ENCODE measurements around the gene PACS1.

PACS1 gene

DNA sequence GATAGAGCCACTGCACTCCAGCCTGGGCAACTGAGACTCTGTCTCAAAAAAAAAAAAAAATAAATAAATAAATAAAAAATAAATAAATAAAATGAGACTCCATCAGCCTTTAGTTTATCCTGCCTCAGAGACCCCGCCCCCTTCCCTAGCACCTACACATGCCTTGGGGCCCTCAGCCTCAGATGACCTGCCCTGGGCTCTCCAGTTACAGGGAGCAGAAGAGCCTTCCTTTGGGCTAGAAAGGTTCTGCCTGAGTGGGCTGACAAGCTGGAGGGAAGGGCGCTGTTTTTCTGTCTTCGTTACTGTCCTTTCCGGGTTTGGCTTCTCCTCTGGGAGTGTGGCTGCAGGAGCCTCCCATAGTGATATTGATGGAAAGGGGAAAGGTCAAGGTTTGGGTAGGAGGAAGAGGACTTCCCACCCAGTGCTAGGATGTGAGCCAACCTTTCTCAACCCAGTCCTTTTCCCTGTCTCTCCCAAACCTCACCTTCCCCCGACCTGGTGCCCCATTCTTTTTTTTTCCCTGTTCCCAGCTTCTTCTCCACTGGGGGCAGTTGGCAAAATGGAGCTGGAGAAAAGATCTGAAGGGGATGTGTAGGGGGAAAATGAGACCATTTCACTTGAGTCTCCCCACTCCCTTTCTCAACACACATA lies 19.4 kb upstream of the PACS1 start:
- no peak for DNase-seq (ENCODE audit: low spot score)

DNA sequence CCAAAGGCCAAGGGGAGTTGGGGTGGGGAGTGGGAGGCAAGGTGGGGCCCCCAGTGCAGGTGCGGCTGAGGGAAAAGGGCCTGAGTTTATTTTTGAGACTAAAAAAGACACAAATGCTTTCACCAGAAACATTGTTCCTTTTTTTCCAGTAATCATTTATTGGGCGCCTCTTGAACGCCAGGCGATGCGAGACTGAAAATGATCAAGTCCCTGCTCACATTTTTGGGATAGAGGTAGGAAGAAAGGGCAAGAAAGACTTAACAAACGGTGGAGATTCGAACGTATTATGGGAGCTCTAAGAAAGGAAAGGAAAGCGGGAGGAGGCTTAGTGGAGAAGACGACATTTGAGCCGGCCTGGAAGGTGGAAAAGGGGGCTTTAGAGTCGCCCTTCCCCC lies 18.7 kb upstream of the PACS1 start:
- no peak for DNase-seq (ENCODE audit: low spot score)

DNA sequence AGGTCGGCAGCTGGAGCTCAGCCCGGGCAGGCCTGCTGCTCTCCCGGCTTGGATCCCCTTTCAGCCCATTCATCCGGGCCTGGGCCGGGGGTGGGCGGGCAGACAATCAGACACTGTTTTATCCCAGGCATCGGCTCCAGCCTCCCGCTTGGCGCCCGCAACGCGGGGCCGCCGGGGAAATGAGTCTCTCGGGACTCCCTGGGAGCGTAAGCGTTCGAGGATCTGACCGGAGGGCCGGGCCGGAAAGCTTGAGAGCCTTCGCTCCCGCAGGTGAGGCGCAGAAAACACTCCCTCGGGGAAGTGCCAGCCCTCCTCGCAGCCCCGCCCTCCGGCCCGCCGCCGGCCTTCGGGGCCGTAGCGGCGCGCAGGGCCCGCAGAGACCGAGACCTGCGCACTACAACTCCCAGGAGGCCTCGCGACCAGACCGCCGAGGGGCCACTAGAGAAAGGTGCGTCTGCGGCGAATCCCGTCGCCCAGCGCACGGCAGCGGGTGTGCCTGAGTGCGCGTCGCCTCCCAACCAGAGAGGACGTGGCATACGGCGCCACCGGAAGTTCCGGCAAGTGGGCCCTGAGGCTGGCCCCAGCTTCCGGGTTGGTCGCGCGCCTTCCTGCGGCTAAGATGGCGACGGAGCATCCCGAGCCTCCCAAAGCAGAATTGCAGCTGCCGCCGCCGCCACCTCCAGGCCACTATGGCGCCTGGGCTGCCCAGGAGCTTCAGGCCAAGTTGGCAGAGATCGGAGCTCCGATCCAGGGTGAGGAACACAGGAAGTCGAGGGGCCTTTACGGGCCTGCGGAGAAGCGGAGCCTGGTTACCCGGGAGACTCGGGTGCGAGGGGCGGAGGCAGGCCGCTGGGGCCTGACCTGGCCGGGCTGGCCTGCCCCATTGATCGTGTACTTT lies 18.1 kb upstream of the PACS1 start, which contains the start of gene SF3B2:
TSS of gene SF3B2 (plus strand) at position 599 of the 898 bp plus-strand sequence. CDS start at position 620, 21 bp downstream.
- peak; percentile 97 for DNase-seq (ENCODE audit: low spot score)

DNA sequence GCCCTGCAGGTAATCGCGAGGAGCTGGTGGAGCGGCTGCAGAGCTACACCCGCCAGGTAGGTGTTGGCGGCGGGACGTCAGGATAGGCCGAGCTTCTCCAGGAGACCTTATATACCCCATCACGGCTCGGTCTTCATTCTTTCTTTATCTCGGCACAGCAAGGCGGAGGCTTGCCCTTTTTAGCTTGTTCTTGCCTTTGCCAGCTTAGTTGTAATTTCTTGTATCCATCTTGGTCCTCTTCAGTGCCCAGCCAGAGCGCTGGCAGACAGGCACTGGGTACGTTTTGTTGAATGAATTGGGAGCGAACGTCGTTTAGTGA lies 17.4 kb upstream of the PACS1 start:
- no peak for DNase-seq (ENCODE audit: low spot score)

DNA sequence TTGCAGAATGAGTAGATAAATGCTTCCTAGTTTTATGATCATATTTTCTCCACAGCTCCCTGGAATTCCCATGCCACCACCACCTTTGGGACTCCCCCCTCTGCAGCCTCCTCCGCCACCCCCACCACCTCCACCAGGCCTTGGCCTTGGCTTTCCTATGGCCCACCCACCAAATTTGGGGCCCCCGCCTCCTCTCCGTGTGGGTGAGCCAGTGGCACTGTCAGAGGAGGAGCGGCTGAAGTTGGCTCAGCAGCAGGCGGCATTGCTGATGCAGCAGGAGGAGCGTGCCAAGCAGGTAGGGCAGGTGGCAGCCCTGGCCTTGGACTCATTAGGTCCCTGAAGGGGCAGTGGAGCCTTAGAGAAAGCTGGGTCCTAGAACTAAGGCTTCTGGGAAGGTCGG lies 15.1 kb upstream of the PACS1 start:
- no peak for DNase-seq (ENCODE audit: low spot score)

DNA sequence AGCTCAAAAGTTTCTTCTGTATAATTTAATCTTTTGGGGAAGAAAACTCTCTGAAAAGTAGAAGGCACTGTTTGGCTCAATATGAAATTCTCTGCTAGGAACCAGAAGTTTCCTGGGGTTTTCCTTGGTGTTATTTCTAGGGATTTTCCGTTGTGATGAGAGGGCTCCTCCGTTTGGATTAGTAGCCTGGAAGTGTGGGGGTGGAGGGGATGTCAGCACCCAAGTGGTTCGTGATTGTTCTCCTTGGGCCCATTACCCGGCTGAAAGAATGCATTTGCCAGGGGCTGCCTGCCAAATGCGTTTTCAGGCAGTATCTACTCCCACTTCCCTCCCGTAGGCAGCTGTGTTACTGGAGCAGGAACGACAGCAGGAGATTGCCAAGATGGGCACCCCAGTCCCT lies 13.6 kb upstream of the PACS1 start:
- DNase-seq (ENCODE audit: low spot score) = no peak

DNA sequence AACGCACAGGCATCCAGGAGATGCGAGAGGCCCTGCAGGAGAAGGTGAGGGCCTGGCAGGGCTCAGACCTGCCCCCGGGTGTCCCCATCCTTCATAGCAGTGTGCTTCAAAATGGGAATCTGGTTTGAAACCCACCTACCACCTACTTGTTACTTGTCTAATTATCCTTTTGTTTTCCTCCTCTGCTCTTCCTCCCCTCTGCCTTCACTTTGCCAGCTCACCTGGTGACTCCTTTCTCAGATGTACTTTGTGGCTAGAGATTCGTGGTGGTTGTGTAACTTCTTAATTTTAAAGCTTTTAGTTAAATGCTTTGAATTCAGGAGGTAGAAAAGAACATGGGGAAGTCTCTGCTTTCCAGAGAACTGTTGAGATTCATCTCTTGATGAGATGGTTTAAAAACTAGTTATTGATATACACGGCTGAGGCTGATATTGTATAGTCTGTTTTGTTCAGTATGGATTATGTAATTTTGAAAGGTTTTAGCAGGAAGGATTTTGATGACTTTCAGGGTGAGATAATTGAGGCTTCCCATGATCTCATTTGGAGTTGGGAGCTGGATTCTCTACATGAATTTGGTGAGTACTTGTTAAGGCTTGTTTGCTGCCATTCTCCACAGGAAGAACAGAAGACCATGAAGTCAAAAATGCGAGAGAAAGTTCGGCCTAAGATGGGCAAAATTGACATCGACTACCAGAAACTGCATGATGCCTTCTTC lies 9.9 kb upstream of the PACS1 start:
- no peak for DNase-seq (ENCODE audit: low spot score)

DNA sequence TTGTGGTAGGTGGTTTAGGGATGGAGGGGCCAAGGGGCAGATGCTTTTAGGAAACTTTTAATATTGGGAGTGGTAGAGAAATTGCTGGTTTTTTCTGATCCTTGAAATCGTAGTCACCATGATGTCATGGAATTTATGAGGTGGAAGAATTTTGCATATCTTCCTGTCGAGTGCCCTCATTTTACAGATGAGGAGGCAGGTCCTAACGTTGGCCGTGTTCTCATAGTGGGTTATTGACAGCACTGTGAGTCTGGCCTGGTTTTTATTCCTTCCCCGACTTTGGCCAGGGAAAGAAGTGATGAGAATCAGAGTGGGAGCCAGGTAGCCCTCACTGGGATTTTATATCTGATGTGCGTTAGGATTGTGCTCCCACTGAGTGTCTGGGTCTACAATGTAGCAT lies 8.8 kb upstream of the PACS1 start:
- DNase-seq (ENCODE audit: low spot score) = no peak

DNA sequence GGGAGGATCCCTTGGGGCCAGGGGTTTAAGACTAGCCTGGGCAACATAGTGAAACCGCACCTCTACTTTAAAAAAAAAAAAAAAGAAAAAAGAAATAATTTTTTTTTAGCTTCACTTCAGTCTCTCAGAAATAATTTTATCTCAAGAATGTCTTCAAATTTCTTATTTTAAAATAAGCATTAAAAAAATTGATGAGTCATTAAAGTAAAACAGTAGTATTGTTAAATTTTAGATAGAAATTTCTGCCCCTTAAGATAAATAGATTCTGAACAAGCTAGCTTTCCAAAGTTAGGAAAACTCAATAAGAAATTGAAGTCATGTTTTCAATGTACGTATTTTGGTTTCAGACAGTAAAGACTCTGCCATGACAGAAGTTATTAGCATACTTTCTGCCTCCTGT lies 7.7 kb upstream of the PACS1 start:
- no peak for DNase-seq (ENCODE audit: low spot score)

DNA sequence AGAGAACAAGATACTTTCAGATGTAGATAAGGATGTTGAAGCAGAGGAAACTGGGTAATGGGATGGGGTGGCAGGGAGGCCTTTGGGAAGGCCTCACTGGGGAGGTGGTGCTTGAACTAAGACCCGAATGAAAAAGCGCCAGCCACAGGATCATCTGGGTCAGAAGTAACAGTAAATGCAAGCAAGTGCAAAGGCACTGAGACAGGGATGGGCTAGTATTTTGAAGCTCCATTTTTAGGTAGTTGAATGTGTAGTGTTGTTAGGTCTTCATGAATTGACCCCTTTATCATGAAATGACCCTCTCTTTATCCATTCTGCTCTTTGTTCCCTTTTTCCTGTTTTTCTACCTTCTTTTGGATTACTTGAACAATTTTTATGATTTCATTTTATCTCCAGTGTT lies 6.2 kb upstream of the PACS1 start:
- no peak for DNase-seq (ENCODE audit: low spot score)

DNA sequence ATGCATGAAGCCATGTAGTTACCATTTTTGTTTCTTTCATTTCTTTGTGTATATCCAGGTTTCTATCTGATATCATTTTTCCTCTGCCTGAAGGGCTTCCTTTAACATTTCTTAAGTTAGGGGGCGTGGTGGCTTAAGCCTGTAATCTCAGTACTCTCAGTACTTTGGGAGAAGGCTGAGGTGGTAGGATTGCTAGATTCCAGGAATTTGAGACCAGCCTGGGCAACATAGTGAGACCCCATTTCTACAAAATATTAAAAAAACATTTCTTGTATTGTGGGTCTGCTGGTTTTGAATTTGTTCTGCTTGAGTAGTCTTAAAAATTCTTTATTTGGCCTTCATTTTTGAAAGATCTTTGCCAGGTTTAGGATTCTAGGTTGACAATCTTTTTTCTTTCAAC lies 5.5 kb upstream of the PACS1 start:
- no peak for DNase-seq (ENCODE audit: low spot score)

DNA sequence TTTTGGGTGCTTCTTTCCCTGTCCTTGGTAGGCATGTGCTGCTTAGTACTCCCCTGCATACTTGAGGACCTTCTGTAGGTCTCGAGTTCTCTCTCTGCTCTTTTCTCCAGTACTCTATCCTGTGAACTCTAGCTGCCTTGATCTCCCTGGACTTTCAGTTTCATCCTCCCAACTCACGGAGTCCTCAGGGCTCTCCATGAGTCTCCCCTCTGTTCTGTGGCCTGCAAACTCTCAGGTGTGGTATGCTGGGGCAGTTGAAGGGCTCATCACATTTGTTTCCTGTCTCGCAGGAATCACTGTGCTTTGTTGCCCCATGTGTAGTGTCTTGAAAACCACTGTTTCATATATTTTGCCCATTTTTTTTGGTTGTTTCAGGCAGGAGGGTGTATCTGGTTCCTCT lies 3.3 kb upstream of the PACS1 start:
- no peak for DNase-seq (ENCODE audit: low spot score)

DNA sequence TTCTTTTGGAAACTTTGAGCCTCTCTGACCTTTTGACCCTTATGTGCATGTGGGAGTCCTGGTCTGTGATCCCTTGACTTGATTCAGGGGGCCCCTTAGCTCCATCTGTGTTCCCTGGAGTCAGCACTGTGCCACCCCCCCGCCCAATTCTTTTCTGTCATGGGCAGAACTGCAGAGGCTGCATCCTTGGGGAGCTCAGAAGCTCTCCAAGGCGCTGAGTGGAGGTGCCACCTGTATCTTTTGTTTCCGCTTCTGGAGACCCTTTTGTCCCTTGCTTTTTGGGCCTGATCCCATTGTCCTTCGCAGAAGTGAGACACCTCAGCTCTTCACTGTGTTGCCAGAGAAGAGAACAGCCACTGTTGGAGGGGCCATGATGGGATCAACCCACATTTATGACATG lies 2.4 kb upstream of the PACS1 start:
- DNase-seq (ENCODE audit: low spot score) = no peak

DNA sequence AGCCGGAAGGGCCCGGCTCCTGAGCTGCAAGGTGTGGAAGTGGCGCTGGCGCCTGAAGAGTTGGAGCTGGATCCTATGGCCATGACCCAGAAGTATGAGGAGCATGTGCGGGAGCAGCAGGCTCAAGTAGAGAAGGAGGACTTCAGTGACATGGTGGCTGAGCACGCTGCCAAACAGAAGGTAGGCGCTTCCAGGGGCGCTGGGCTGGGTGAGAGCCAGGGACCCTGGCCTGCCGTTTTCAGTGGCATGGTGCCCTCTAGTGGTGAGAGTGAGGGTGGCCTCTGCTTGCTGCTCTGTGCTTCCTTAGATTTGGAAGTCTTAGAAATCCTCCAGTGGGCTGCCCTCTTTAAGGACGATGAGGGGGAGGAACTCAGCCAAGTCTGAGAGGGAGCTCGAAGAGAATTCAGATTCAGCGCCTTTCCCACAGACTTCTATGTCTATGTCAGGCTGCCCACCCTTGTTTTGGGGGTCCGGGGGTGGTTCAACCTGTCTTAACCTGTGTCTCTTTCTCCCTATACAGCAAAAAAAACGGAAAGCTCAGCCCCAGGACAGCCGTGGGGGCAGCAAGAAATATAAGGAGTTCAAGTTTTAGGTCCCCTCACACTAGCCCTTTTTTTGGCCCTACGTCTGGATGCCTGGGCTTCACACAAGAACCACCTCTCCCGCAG lies 1.8 kb upstream of the PACS1 start:
- DNase-seq (ENCODE audit: low spot score) = peak; percentile 78

DNA sequence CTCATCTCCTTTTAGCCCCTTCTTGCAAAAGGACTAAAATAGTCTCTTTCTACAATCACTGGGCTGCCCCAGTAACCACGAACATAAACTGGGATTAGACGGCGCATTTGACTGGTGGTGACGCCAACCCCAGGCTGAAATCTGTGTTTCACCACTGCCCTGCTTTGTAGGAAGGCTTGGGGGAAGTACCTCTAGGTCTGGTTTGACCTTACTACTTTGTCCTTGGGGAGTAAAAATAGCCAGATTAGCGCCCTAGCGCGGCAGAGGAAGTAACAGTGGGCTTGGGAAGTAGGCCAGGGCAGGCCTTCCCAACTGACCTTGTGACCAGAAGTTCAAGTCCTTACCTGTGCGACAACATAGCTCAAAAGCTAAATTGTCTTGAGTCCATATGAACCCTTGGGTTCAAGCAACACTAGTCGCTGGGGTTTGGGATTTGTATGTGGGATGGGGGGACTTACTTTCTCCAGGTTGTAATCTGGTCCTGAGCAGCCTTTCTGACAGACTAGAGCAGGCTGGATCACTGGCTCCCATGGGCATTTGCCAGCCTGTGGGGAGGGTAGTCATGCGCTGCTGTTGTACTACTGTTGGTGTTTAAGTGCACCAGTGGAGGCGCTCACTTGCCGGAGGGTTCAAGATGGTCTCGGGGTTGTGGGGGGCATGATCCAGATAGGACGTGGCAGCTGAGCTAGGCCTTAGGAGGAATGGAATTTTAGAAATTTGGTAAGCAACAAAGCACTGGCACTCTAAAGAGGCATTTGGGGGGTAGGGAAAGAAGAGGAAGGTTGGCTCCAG lies 953 bp upstream of the PACS1 start:
- no peak for DNase-seq (ENCODE audit: low spot score)

DNA sequence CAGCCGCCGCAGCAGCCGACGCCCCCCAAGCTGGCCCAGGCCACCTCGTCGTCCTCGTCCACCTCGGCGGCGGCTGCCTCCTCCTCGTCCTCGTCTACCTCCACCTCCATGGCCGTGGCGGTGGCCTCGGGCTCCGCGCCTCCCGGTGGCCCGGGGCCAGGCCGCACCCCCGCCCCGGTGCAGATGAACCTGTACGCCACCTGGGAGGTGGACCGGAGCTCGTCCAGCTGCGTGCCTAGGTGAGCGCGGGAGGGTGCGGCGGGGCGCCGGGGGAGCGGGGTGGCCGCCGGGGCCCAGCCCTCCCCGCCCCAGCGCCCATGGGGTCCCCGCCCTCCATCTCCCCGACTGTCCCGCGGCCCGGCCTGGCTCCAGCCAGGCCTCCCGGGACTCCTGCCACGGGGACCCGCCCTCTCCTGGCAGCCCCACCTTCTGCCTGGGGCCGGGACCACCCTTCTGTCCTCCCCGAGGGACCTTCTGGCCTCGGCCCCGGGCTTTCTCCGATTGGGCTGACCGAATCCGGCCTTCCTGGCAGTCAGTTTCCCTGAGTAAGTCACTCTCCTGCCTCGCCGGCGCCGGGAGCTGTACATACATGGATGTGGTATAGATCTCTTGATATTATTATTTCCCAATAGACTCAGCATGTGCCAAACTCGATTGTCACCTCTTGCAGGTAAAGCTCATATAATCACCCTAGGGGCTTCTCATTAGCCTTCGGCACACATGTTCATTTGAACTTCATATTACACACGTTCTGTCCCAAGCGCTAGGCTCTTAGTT lies 720 bp downstream of the PACS1 start:
- DNase-seq (ENCODE audit: low spot score) = no peak

DNA sequence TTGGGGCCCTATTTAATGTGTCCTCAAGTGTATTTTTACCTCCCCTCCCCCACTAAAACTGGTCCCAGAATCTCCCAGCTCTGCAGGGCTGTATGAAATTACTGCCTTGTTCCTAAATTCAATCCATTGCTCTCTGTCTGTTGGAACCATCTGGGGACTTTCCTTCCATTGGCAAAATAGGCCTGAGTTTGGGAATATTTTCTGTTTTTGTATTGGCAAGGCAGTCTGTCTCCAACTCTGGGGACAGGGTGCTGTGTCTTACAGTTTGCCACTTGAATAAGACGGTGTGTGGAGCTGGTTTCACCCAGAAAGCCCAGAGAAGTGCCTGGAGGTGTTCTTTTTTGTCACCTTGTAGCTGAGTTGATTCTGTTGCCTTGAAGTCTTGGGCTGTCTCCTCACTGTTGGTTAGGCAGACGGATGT lies 1.3 kb downstream of the PACS1 start:
- DNase-seq (ENCODE audit: low spot score) = no peak

DNA sequence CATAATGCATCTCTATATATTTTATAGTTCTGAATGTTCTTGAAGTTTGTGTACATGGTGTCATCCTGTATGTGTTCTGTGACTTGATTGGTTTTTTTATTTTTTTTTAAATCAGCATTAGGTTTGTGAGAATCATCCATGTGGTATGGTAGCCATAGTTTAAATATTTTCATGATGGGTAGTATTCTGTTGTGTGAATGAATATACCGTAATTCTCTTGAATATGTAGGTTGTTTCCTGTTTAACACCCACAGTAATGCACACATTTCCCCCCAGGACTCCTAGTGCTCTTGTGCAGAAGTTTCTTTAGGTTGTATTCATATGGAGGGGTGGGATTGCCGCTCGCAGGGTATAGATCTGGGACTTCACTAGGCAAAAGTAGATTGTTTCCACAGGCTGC lies 2.0 kb downstream of the PACS1 start:
- no peak for DNase-seq (ENCODE audit: low spot score)

DNA sequence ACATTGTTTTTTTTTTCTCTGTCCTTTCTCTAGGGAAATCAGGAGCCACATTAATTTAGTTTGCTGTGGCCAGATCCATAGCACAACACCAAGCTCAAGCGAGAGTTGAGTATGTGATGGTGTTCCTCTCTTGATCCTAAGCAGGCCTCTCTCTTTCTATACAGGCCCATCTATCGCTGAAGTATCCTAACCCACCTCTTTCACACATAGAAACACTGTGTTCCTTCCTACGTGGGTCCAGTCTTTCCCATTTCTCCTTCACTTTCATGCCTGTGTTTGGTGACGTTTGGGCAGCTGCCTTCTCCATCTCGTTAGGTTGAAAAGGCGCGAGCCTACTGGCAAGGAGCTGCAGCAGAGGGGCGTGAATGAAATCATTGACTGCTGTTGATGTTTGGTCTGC lies 2.4 kb downstream of the PACS1 start:
- DNase-seq (ENCODE audit: low spot score) = no peak

DNA sequence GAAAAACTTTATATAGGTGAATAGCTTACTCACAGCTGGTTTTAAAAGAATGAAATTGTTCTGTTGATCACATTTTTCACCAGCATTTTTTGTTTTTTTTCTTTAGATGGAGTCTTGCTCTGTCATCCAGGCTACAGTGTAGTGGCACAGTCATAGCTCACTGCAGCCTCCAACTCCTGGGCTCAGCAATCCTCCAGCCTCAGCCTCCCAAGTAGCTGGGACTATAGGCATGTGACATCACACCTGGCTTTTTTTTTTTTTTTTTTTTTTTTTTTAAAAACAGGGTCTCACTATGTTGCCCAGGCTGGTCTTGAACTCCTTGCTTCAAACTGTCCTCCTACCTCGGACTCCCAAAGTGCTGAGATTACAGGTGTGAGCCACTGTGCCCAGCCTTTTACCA lies 3.6 kb downstream of the PACS1 start:
- no peak for DNase-seq (ENCODE audit: low spot score)

DNA sequence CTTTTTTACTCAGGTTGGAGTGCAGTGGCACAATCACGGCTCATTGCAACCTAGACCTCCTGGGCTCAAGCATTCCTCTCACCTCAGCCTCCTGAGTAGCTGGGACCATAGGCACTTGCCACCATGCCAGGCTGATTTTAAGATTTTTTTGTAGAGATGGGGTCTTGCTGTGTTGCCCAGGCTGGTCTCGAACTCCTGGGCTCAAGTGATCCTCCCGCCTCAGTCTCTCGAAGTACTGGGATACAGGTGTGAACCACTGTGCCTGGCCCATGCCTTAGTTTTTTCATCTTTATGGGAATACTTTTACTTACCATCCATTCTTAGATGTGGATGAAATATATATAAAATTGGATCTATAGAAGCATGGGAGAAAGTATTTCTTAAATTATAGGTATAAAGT lies 5.2 kb downstream of the PACS1 start:
- no peak for DNase-seq (ENCODE audit: low spot score)
